ENCODE data around the gene CFAP57.
"Not testable (repeated sequence)": the region's sequence is repeated elsewhere in the genome, so short reads cannot be mapped to it uniquely, and the experiment has no call there.

CFAP57 gene

DNA sequence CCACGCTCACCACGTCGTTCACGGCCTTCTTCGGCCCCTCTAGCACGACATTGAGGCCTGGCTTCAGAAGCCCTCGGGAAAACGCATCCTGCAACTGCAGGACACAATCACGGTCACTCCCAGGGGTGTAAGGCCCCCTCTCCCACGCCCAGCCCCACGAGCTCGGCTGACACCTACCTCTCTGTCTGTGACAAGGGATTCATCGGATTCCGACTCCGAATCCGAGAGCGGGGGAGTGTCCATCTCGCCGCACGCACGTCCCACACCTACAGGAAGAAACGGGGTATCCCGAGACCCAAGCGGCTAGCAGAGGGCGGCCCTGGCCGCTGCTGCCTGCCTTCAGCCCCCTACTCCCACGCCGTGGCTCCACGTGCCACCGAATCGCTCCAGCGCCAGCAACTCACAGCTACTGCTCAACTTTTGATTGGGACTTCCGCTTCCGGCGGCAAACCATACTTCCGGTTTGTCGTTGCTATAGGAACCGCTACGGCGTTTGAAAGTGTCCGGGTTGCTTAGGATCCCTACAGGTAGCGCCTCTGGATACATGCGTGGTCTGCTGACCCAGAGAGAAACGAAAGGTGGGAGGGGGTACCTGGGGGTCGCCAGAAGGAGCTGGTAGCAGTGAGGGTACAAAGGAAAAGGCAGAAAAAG lies at the start of gene CFAP57, which contains the start of gene EBNA1BP2:
TSS of gene CFAP57 (plus strand) at position 455 of the 651 bp plus-strand sequence. CDS start 424 bp downstream, outside the sequence.
TSS of gene EBNA1BP2 (minus strand) at position 415 of the 651 bp plus-strand sequence. CDS start at position 243, 172 bp downstream.
- DNase-seq: peak; percentile 56 to 85

GRCh38 chr1:43123031-43123430 lies 49.1 kb upstream of the CFAP57 start:
- DNase-seq: no peak

GRCh38 chr1:43128816-43129215 lies 43.3 kb upstream of the CFAP57 start:
- DNase-seq: no peak

DNA sequence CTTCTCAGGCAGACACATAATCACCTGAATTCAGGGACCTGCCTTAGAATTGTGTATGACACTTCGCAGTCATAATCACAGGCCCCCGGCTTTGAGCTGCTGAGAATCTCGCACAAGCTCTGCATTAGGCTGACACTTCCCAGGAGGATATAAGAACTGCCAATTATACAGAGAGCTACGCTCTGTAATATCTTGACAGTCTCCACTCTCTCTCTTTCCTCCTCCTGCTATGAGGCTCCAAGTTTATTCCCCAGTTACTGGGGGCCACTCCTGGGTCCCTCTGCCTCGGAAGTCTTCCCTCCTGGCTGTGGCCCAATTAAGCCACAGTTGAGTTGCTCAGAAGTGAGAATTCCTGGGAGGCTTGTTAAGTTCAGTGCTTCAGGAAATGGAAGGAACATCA lies 42.7 kb upstream of the CFAP57 start:
- no peak for DNase-seq

DNA sequence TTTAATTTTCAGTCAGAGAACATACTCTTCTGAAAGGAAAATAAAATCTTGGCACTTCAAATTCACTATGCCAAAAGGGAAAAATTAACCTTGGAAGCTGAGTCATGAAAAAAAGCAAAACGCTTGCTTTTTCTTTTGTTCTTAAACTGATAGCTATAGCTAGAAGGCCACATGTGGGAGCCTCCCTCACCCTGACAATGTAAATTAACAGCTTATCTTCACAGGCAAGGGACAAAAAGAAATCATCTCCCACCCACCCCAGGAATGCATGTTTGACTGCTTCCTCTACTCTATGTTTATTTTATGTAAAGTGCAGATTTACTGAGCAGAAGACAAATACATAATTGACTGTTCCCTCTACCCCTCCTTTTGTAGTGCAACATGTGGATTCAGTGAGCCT lies 38.1 kb upstream of the CFAP57 start:
- no peak for DNase-seq

DNA sequence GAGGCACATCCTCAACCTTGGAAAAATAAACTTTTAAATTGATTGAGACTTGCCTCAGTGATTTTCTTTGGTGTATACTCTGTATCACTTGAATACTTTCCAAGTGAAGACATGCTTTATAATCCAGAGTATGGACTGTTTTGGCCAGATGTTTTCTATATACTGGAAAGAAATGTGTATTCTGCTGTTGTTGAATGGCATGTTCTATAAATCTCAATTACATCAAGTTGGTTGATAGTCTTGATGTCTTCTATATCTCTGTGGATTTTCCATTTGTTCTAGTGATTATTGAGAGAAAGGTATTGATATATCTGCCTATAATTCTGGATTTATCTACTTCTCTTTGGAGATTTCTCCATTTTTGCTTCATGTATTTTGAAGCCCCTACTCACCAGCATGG lies 37.5 kb upstream of the CFAP57 start:
- DNase-seq: no peak

DNA sequence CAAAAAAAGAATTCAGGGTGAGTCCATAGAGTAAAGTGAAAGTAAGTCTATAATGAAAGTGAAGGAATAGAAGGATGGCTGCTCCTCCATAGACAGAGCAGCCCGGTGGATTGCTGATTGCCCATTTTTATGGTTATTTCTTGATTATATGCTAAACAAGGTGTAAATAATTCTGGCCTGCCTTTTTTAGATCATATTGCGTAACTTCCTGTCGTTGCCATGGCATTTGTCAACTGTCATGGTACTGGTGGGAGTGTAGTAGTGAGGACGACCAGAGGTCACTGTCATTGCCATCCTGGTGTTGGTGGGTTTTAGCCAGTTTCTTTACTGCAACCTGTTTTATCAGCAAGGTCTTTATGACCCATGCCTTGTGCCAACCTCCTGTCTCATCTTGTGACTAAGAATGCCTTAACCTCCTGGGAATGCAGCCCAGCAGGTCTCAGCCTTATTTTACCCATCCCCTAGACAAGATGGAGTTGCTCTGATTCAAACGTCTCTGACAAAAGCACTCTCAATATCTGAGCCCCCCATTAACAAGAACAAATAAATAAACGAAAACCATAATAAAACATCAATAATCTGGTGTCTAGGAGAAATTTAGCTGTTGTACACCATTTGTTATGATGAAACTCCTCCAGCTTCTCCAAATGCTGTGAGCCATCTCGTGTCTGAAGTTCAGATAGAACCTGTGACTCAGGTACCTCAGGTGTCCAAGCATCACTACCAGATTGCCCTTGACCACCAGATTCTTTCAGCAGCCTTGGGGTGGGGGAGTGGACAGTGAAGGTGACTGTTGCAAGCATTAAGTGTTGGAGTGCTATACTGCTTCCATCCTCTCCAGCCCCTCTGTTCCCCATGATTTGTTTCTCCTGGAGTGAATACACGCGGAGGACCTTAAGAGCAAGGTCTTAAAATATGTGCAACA lies 36.0 kb upstream of the CFAP57 start:
- no peak for DNase-seq

DNA sequence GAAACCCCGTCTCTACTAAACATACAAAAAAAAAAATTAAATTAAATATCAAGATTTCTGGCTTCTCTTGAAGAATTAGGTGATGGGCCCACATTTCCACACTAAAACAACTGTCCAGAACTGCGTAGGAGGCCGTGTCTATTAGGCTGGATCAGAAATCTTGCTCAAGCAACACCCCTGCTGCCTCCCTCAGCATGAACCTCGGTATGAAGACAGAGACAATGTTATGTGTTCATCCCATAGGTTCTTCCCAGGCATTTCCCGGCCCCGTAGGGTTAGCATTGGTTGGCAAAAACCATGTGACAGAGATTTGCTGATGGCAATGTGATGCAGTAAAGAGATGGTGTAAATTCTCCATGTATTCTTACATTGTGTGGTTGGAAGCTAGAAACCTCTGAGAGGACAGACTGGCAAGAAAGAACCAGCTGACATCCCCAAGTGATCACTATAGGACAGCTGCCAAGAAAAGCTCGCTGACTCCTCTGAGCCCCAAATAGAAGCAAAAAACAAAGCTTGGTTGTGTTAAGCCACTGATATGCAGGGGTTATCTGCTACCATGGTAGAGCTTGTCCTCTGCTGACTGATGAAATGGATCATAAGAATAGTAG lies 34.6 kb upstream of the CFAP57 start:
- no peak for DNase-seq

- DNase-seq: not testable (repeated sequence)
These were observed 32.8 kb upstream of the CFAP57 start for GRCh38 chr1:43139295-43139694.

DNA sequence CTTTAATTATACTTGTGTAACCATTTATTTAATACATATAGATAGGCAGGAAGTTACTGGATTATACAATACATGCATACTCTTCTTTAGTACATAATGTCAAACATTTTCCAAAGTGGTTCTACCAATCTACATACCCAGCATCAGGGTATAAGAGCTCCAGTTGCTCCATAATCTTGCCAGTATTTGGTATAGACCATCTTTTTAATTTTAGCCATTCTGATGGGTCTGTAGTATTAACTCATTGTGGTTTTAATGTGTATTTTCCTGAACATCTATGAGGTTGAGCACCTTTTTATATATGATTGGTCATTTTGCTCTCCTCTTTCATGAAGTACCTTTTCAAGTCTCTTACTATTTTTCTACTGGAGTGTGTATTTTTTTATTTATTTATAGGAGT lies 32.1 kb upstream of the CFAP57 start:
- DNase-seq: no peak

DNA sequence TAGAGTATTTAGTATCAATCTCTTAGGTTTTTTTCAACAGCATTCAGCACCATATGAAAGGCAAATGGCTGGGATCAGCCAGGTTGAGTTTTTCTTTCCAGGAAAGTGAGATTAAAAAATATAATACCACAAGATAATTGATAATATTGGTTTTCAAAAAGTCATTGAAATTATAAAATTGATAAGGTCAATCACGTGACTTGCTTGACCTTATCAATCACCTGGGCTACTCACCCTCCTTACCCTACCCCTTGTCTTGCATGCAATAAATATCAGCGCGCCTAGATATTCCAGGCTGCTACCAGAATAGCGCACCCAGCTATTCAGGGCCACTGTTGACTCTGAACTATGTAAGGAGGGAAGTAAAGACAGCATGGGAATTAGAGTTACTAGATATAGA lies 31.5 kb upstream of the CFAP57 start:
- DNase-seq: no peak

GRCh38 chr1:43143441-43143888 lies 28.7 kb upstream of the CFAP57 start:
- peak in 1 of 2 experiments; percentile 25 for DNase-seq

- DNase-seq: no peak
These were observed 27.9 kb upstream of the CFAP57 start for GRCh38 chr1:43144237-43144636.

- DNase-seq: no peak
These were observed 24.4 kb upstream of the CFAP57 start for GRCh38 chr1:43147625-43148327.

- DNase-seq: no peak
These were observed 22.2 kb upstream of the CFAP57 start for GRCh38 chr1:43149889-43150288.

- no peak for DNase-seq
These were observed 19.3 kb upstream of the CFAP57 start for GRCh38 chr1:43152866-43153265.

DNA sequence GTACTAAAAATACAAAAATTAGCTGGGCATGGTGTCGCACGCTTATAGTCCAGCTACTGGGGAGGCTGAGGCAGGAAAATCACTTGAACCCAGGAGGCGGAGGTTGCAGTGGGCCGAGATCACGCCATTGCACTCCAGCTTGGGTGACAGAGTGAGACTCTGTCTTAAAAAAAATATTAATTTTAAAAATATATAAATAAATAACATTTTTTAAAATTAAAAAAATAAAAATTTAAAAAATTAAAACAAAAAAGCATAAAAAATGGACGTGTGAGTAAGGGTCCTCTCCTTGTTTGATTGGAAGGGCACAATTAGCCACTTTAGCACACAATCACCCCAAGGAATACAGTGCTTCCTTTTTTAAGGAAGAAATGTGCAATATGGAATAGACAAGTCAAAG lies 18.7 kb upstream of the CFAP57 start:
- no peak for DNase-seq

GRCh38 chr1:43156026-43156425 lies 16.1 kb upstream of the CFAP57 start:
- DNase-seq: no peak

DNA sequence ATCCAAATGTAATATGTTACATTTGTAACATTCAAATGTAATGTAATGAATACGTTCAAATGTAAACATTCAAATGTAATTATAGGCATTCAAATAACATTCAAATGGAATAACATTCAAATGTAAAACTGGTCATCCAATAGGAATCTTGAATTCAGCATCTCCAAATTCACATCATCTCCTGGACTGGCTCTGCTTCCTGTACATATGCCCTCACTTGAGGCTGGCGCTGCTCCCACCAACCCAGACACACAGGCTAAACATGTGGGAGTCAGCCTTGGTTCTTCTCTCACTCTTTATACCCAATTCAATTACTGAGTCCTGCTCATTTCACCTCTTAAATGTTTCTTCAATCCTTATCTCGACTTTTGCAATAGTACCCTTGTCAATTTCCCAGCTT lies 7.0 kb upstream of the CFAP57 start:
- no peak for DNase-seq

DNA sequence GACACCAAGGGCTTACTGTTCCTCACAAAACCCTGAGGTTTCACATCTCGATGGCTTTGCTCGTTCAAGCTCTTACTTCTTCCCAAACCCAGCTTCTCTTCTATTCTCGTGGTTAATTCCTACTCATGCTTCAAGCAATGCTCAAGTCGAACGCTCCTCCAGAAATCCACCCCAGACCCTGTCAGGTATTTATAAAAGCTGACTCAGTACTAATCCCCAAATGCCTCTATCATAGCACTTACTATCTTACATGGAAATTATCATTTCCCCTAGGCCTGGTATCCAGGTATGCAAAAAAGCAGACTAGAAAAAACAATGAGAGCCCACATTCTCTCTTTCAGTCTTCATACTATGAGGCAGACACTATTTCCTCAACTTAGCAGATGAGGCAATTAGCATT lies 6.4 kb upstream of the CFAP57 start:
- no peak for DNase-seq

- DNase-seq: no peak
These were observed 736 bp upstream of the CFAP57 start for GRCh38 chr1:43171312-43171875.

DNA sequence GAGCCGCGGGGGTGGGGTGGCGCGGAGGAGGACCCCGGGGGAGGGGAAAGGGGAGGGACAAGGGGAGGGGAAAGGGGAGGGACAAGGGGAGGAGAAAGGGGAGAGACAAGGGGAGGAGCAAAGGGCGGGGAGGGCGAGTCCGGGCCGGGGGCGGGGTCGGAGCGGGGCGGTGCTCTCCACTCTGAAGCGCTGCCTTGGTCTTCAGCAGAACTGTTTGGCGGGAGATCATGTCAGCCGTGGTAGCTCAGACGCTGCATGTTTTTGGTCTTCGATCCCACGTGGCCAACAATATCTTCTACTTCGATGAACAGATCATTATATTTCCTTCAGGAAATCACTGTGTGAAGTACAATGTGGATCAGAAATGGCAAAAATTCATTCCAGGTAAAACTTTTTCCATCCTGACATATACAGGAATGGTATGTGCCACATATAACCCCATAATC lies 420 bp downstream of the CFAP57 start:
- peak; percentile 32 to 85 for DNase-seq
